Measurements from ENCODE around the gene CDT1.
A peak's percentile ranks its signal among the peaks of the same experiment; 100 is the strongest.

The CDT1 gene

DNA sequence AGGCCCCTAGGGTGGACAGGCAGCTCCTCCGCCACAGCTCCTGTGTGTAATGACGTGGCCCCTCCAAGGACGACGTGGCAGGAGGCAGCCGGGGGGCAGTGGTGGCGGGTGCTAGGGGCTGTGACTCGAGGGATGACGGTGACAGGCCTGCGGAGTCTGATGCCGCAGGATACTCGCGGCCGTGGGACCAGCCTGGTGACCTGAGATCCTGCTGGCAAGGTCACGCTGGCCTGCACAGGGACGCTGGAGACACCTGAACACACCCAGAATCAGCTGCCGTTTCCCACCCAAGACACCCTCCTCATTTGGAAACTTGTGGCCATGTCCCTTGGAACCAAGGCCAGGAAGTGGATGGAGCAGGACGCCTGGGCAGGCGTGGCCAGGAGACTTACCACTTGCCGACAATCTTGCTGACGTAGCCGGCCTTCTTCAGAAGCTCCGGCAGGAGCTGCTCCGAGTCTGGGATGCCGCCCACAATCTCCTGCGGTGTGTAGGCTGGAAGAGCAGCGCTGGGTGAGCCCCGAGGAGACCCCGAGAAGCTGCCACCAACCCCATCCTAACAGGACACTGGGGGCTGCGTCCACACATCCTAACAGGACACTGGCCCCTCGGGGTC lies 37.1 kb downstream of the CDT1 start:
- DNase-seq, result no peak

- no peak for DNase-seq
These were observed 38.1 kb downstream of the CDT1 start for GRCh38 chr16:88841521-88842307.

GRCh38 chr16:88842308-88842756 lies 38.7 kb downstream of the CDT1 start:
- DNase-seq, result no peak

GRCh38 chr16:88842806-88843205 lies 39.2 kb downstream of the CDT1 start:
- no peak for DNase-seq

DNA sequence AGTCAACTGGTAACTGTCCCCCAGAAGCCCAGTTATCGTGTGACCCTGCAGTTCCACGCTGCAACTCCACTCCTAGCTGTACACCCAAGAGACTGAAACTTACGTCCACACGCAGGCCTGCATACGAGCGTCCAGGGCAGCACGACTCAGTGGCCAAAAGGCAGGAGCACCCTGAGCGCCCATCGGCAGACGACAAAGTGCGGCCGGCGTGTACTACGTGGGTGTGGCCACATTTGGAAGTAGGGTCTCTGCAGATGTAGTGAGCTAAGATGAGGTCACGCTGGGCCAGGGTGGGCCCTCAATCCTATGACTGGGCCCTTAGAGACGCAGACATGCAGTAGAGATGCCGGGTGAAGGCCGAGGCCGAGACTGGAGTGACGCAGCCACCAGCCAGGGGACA lies 39.7 kb downstream of the CDT1 start:
- DNase-seq, result no peak

- DNase-seq, result no peak
These were observed 40.9 kb downstream of the CDT1 start for GRCh38 chr16:88844419-88845036.

GRCh38 chr16:88846088-88846487 lies 42.5 kb downstream of the CDT1 start:
- peak; percentile 92 for DNase-seq

DNA sequence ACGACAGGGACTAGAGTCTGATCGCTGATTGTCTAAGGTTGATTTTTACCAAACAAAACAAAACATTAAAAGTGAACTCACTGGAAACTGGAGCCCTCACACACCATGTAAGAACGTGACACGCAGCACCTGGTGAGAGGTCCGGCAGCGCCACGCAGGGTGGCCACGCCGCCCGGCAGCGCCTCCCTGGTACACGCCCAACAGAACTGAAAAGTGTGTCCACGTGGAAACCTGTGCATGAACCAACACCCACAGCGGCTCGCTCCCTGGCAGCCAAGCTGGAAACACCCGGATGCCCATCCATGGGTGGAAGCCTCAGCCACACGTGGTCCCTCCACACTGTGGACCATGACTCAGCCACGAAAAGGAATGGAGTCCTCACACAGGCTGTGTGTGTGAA lies 44.1 kb downstream of the CDT1 start:
- no peak for DNase-seq

GRCh38 chr16:88848557-88848956 lies 45.0 kb downstream of the CDT1 start:
- no peak for DNase-seq

DNA sequence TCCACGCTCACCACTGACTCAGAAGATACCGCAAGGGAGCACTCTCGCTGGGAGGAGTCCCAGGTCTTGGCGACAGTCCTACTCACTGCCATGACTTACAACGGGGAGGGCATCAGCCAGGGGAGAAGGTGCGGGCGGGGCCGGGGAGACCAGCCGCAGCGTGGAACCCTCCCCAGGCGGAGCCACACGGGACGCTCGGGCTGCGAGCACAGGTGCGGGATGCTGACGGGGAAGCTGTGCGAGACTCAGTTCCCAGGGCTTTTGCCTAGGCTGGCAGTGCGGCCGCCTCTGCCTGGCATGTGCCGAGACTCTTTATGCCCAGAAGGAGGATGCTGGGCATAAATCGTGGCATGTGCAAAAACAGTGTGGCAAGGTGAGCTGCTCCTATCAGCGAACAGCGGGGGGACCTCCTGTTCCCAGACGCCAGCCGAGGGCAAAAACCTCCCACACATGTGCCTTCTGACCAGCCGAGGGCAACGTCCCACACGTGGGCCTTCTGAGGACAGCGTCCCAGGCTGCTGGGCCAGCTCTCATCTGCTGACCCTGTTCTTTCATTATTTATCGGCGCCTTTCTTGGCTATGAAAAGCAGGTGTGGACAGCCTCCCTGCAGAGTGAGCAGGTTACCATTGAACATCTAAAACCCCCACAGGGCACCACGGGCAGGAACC lies 47.1 kb downstream of the CDT1 start:
- DNase-seq, result no peak

DNA sequence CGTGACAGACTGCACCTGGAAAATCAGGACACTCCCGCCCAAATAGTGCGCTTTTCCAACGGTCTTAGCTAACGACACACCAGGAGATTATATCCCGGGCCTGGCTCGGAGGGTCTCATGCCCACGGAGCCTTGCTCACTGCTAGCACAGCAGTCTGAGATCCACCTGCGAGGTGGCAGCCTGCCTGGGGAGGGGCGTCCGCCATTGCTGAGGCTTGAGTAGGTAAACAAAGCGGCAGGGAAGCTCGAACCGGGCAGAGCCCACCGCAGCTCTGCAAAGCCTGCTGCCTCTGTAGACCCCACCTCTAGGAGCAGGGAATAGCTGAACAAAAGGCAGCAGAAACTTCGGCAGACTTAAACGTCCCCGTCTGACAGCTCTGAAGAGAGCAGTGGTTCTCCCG lies 48.0 kb downstream of the CDT1 start:
- DNase-seq, result no peak

- DNase-seq, result peak; percentile 73
These were observed 49.8 kb downstream of the CDT1 start for GRCh38 chr16:88853325-88853941.

DNA sequence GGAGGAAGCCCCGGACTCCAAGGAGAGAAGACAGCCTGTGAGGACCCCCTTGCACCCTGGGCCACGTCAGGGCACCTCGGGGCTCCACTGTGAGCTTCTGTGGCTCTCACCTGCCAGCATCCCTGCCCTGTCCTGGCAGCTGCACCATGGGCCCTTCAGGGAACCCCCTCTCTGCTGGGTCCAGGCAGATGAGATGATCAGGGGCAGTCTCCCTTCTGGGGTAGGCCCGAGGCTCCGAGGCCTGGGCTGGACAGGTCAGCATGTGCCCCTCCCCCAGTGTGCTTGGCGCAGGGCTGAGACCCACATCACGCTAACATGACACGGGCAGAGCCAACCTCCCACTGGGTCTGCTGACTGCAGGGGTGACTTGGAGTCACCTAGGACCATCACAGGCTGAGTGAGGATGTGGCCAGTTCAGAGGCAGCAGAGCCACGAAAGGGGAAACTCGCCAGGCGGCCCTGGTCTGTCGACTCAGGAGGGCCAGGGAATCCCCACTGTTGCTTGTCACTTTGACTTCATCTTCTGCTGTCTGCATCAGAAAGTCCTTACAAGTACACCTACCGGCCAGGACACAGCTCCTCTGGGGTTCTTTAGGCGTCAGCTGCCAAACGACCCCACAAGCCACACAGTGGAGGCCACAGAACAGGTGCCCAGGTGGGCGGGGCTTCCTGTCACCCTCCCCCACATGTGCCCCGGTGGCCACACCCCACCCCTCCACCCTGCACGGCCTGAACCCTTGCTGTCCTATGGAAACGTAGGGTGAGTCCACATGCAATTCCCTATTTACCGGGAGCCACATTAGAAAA lies 50.9 kb downstream of the CDT1 start:
- peak; percentile 89 for DNase-seq

DNA sequence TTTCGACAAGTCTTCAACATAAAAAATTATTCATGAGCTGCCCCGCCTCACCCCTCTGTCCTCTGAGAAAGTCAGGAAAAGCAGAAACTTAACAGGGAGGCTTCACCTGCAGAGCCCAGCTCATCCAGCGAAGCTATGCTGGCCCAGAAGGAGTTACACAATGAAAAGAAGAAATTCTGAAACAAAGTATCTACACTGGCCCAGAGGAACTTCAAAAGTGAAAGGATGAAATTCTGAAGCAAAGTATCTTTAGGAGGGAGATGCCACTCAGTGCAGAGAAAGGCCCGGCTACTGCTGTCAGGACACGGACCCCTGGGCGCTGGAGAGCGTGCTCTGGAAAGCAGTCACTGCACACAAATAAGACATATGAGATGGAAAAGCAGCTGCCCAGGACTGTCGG lies 51.6 kb downstream of the CDT1 start:
- DNase-seq, result peak; percentile 58

GRCh38 chr16:88855736-88856121 lies 52.1 kb downstream of the CDT1 start:
- DNase-seq, result no peak

- DNase-seq, result no peak
These were observed 52.7 kb downstream of the CDT1 start for GRCh38 chr16:88856122-88856827.

DNA sequence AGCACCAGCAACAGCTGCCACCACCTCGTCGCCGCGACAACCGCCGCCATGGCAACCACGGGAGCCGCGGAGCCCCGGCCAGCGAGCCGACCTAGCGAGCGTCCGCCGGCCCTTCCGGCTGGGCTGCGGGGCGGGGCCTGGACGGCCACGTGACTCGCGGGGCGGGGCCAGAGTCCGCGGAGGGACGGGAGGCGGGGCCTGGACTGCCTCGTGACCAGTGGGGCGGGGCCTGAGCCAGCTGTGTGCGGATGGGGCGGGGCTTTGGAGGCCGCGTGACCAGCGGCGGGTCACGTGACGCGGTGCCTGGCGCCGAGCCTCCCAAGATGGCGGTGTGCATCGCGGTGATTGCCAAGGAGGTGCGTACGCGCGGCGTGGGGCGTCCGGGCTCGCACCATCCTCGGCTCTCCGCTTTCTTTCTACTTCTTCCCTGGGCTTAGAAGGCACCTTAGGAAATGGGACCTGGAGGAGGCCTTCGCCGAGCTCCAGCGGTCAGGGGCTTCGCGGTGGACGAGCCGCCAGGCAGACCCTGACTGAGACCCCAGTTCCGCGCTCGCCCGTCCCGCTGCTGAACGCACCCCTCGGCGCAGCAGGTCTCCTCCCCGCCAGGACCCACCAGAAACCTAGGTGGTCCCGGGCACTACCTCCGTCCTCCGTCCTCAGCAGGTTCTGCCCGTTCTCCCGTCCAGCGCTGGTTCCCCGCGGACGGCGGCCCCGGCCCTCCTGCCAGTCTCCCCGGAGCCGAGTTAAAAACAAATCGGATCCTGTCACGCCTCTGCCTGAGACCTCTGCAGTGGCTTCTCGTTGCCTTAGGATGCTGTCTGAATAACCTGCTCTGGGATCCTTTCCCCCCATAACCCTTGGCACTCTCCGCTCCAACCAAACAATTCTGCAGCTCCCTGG lies 53.5 kb downstream of the CDT1 start, which contains the start of the genes GALNS and TRAPPC2L:
TSS of gene GALNS (minus strand) at position 120 of the 900 bp plus-strand sequence. CDS start at position 50, 70 bp downstream.
TSS of gene TRAPPC2L (plus strand) at position 300 of the 900 bp plus-strand sequence. CDS start at position 324, 24 bp downstream.
- peak; percentile 98 for DNase-seq

- DNase-seq, result peak; percentile 86
These were observed 54.2 kb downstream of the CDT1 start for GRCh38 chr16:88857728-88858339.

All from inflammatory macrophage treated with lipopolysaccharide for 4 hours (primary cell).